T-cell (primary cell): Measurements from ENCODE around the gene DHRSX. TPM values are rescaled to one million over a fixed set of nuclear protein-coding genes. Genes with fewer than 3 reads are reported as not detected.

Experiments
- ATAC-seq, 4 experiments: fragments of 200-7000 bp in 3 of 4; fragments of 150-1000 bp in 1 of 4; cut with Tn5 transposase; replicated peaks in 1 of 4; 1 replicate in 3 of 4; 2 replicates in 1 of 4; pipeline ENCODE4 v1.10.0; 2021; ENCODE audit warnings: moderate library complexity in 3 of 4, mild to moderate bottlenecking in 2 of 4, moderate number of reproducible peaks in 1 of 4
- CTCF ChIA-PET, 2 donors: fragments of 300-600 bp; sonication (Branson Sonifier 250); formaldehyde crosslinking; loops; one replicate each; lab custom pipeline; 2022; ENCODE audit warnings: antibody characterized with exemption in 2 of 2; lab: Charles Lee
- POLR2A ChIA-PET, 2 donors: fragments of 300-600 bp; sonication (Branson Sonifier 250); formaldehyde crosslinking; loops; one replicate each; lab custom pipeline; 2022; ENCODE audit warnings: antibody characterized with exemption in 2 of 2; lab: Charles Lee
- DNase-seq, 35 experiments: peaks; one replicate each; pipeline versions ENCODE4 v3.0.0 to v3.0.0-alpha.2; 2013 to 2023
- H3K27ac ChIP-seq: one replicate; pipeline ENCODE4 v1.5.1; 2013; ENCODE audit warnings: low read length
- H3K27me3 ChIP-seq, 2 experiments: replicated peaks in 1 of 2; 1 replicate in 1 of 2; 2 replicates in 1 of 2; pipeline versions ENCODE4 v1.6.1 to v1.7.0; 2013; ENCODE audit warnings: low read length in 1 of 2, mixed read lengths in 1 of 2; ENCODE audit not compliant: control insufficient read depth in 2 of 2, insufficient read depth in 2 of 2; ENCODE audit errors: extremely low read depth in 1 of 2
- H3K36me3 ChIP-seq, 2 donors: 1 replicate in 1 of 2; 2 replicates in 1 of 2; pipeline versions ENCODE4 v1.6.1 to v1.7.0; 2013; ENCODE audit warnings: low read length in 1 of 2; ENCODE audit not compliant: control insufficient read depth in 2 of 2, insufficient read depth in 1 of 2; ENCODE audit errors: extremely low read depth in 1 of 2
- H3K4me1 ChIP-seq, 2 experiments: 1 replicate in 1 of 2; 2 replicates in 1 of 2; pipeline versions ENCODE4 v1.6.1 to v1.7.0; 2013; ENCODE audit warnings: low read length in 2 of 2, mixed read lengths in 1 of 2; ENCODE audit not compliant: insufficient read depth in 2 of 2, control insufficient read depth in 1 of 2; ENCODE audit errors: extremely low read depth in 1 of 2
- H3K4me3 ChIP-seq, 2 donors: 1 replicate in 1 of 2; 2 replicates in 1 of 2; pipeline versions ENCODE4 v1.5.1 to v1.7.0; 2013; ENCODE audit warnings: mild to moderate bottlenecking in 2 of 2, low read length in 1 of 2, moderate library complexity in 1 of 2; ENCODE audit not compliant: control insufficient read depth in 1 of 2; ENCODE audit errors: extremely low read depth in 1 of 2
- H3K9me3 ChIP-seq: 2 replicates; pipeline ENCODE4 v1.7.0; 2013
- H3K27ac Mint-ChIP-seq, 2 donors: one replicate each; pipeline ENCODE4 v1.8.0; 2020 to 2021; ENCODE audit warnings: mild to moderate bottlenecking in 2 of 2, mixed read lengths in 2 of 2
- H3K27me3 Mint-ChIP-seq, 2 donors: one replicate each; pipeline ENCODE4 v1.8.0; 2021 to 2022; ENCODE audit warnings: mixed read lengths in 2 of 2
- H3K36me3 Mint-ChIP-seq: one replicate; pipeline ENCODE4 v1.8.0; 2021; ENCODE audit warnings: mixed read lengths
- H3K4me1 Mint-ChIP-seq, 3 donors: one replicate each; pipeline ENCODE4 v1.8.0; 2020 to 2022; ENCODE audit warnings: mixed read lengths in 3 of 3, mild to moderate bottlenecking in 1 of 3
- H3K4me3 Mint-ChIP-seq, 3 donors: one replicate each; pipeline ENCODE4 v1.8.0; 2020 to 2022; ENCODE audit warnings: mild to moderate bottlenecking in 3 of 3, mixed read lengths in 3 of 3, moderate library complexity in 3 of 3
- H3K9me3 Mint-ChIP-seq, 3 donors: one replicate each; pipeline ENCODE4 v1.8.0; 2020 to 2022; ENCODE audit warnings: mixed read lengths in 3 of 3
- WGBS: methylation state at CpG from one replicate; pipeline ENCODE4 v1.1.5; 2013; ENCODE audit warnings: missing lambda C conversion rate; ENCODE audit not compliant: insufficient coverage; 5-methylcytosine and 5-hydroxymethylcytosine counted together
- total RNA-seq, 35 experiments: library from RNA in 6 of 35; stranded (reverse) in 6 of 35; fragments of 120-200 nt in 1 of 35; gene quantifications; one replicate each; pipeline versions ENCODE4 v1.2.1 to v1.2.4 and lab custom pipeline; 2013 to 2026

The DHRSX gene
- total RNA-seq, 5 donors from 2014 or later (not counting 1 experiment from before 2014, with no cell fraction given), result 13.2 to 20.0 (median 15.9) TPM

DNA sequence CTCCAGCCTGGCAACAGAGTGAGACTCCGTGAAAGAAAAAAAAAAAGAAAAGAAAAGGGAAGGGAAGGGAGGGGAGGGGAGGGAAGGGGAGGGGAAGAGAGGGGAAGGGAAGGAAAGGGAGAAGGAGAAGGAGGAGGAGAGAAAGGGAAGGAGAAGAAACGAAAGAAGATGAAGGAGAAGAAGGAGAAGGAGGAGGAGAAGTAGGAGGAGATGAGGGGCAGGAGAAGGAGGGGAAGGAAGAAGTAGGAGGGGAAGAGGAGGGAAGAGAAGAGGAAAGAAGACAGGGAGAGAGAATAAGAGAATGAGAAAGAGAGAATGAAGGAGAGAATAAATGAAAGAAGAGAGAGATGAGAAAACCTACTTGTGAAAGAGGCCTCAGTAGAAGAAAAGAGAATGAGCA is 170.3 kb downstream of the DHRSX start:
- H3K9me3 ChIP-seq, result no peaks in the 10 kb centered on the region
- Mint-ChIP-seq H3K27me3 (no peaks in the 10 kb centered on the region), H3K9me3 (peaks cover 0 to 4% (median 4%) of the 10 kb centered on the region in 3 donors), H3K4me1 (peaks cover 0 to 5% (median 0%) of the 10 kb centered on the region in 3 donors), H3K4me3 (no peak overlapping the region), H3K36me3 (peaks cover 30% of the 10 kb centered on the region), H3K27ac (no peak overlapping the region)
- H3K4me3 ChIP-seq, result no peak overlapping the region
- no peaks in the 10 kb centered on the region for H3K27me3 ChIP-seq
- WGBS, result 82% methylated on average over 2 of the region's 2 CpGs
- H3K27ac ChIP-seq, result no peak overlapping the region
- ChIA-PET CTCF (no interaction called here), POLR2A (no interaction called here)
- ATAC-seq, result no peak
- H3K4me1 ChIP-seq, result no peaks in the 10 kb centered on the region
- H3K36me3 ChIP-seq, result no peaks in the 10 kb centered on the region
- DNase-seq, result no peak

DNA sequence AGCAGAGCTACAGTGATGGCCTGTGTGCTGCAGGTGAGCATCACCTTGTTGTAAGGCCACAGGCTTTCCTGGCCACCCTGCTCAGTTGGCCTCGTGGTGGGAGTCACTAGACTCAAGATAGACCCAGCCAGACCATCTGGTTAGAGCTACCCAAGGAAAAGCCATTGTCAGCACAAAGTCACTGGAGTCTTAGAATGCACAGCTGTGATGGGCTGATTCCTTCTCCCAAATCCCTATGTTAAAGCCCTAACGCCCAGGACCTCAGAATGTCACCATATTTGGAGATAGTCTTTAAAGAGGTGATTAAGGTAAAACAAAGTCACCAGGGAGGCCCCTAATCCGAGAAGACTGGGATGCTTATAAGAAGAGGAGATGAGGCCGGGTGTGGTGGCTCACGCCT is 173.4 kb downstream of the DHRSX start:
- ChIA-PET POLR2A (no interaction called here), CTCF (no interaction called here)
- Mint-ChIP-seq H3K4me1 (peaks cover 2 to 5% (median 3%) of the 10 kb centered on the region in 3 donors), H3K9me3 (peaks cover 3 to 7% (median 7%) of the 10 kb centered on the region in 3 donors), H3K4me3 (no peak overlapping the region), H3K27ac (no peak overlapping the region), H3K36me3 (peaks cover 37% of the 10 kb centered on the region), H3K27me3 (no peaks in the 10 kb centered on the region)
- no peak overlapping the region for H3K27ac ChIP-seq
- no peak for DNase-seq
- 86% methylated on average over 1 of the region's 5 CpGs for WGBS
- H3K4me1 ChIP-seq, result no peaks in the 10 kb centered on the region
- H3K9me3 ChIP-seq, result no peaks in the 10 kb centered on the region
- H3K36me3 ChIP-seq, result no peaks in the 10 kb centered on the region
- ATAC-seq, result no peak
- H3K4me3 ChIP-seq, result no peak overlapping the region
- H3K27me3 ChIP-seq, result no peaks in the 10 kb centered on the region

GRCh38 chrX:2325076-2325784 is 175.5 kb downstream of the DHRSX start:
- Histone ChIP-seq H3K4me1 (no peaks in the 10 kb centered on the region), H3K4me3 (peak overlapping the region; percentile 51 to 77), H3K9me3 (no peaks in the 10 kb centered on the region), H3K27me3 (no peaks in the 10 kb centered on the region), H3K36me3 (no peaks in the 10 kb centered on the region), H3K27ac (peak overlapping the region; percentile 38)
- H3K4me1 Mint-ChIP-seq, result peaks cover 2 to 5% (median 3%) of the 10 kb centered on the region in 3 donors
- ATAC-seq, result peak in 2 of 4 experiments; percentile 62 to 63
- peak overlapping the region; percentile 66 to 79 for H3K27ac Mint-ChIP-seq
- H3K9me3 Mint-ChIP-seq, result peaks cover 3 to 7% (median 7%) of the 10 kb centered on the region in 3 donors
- ChIA-PET CTCF (no interaction called here), POLR2A (no interaction called here)
- H3K4me3 Mint-ChIP-seq, result peak overlapping the region; percentile 80 to 89 (median 82)
- no peaks in the 10 kb centered on the region for H3K27me3 Mint-ChIP-seq
- H3K36me3 Mint-ChIP-seq, result peaks cover 46% of the 10 kb centered on the region
- 44% methylated on average over 25 of the region's 27 CpGs for WGBS
- DNase-seq, result peak in 29 of 35 experiments; percentile 1 to 59 (median 28)

GRCh38 chrX:2324151-2324550 is 176.6 kb downstream of the DHRSX start:
- H3K4me1 ChIP-seq, result no peaks in the 10 kb centered on the region
- H3K4me1 Mint-ChIP-seq, result peaks cover 2 to 5% (median 3%) of the 10 kb centered on the region in 3 donors
- H3K27ac ChIP-seq, result no peak overlapping the region
- H3K36me3 Mint-ChIP-seq, result peaks cover 41% of the 10 kb centered on the region
- H3K36me3 ChIP-seq, result no peaks in the 10 kb centered on the region
- DNase-seq (no peak), ATAC-seq (no peak)
- H3K4me3 ChIP-seq, result no peak overlapping the region
- H3K27ac Mint-ChIP-seq, result no peak overlapping the region
- H3K27me3 Mint-ChIP-seq, result no peaks in the 10 kb centered on the region
- peaks cover 3 to 7% (median 7%) of the 10 kb centered on the region in 3 donors for H3K9me3 Mint-ChIP-seq
- WGBS, result 90% methylated on average over 4 of the region's 8 CpGs
- no peaks in the 10 kb centered on the region for H3K9me3 ChIP-seq
- CTCF ChIA-PET, result no interaction called here
- POLR2A ChIA-PET, result no interaction called here
- H3K27me3 ChIP-seq, result no peaks in the 10 kb centered on the region
- H3K4me3 Mint-ChIP-seq, result peak overlapping the region in 1 of 3 donors; percentile 89

- H3K36me3 ChIP-seq, result no peaks in the 10 kb centered on the region
- no peak overlapping the region for H3K27ac ChIP-seq
- 93% methylated on average over 3 of the region's 9 CpGs for WGBS
- no peaks in the 10 kb centered on the region for H3K9me3 ChIP-seq
- H3K4me3 ChIP-seq, result no peak overlapping the region
- Mint-ChIP-seq H3K4me1 (peaks cover 2 to 5% (median 3%) of the 10 kb centered on the region in 3 donors), H3K27me3 (no peaks in the 10 kb centered on the region), H3K27ac (no peak overlapping the region), H3K36me3 (peaks cover 36% of the 10 kb centered on the region), H3K9me3 (peaks cover 3 to 11% (median 7%) of the 10 kb centered on the region in 3 donors), H3K4me3 (no peak overlapping the region)
- ChIA-PET CTCF (no interaction called here), POLR2A (no interaction called here)
- no peak for ATAC-seq
- H3K4me1 ChIP-seq, result no peaks in the 10 kb centered on the region
- no peak for DNase-seq
- no peaks in the 10 kb centered on the region for H3K27me3 ChIP-seq
These were observed 179.4 kb downstream of the DHRSX start for GRCh38 chrX:2321411-2321810.

GRCh38 chrX:2320580-2321327 is 180.0 kb downstream of the DHRSX start:
- ChIA-PET POLR2A (no interaction called here), CTCF (no interaction called here)
- no peak overlapping the region for H3K4me3 ChIP-seq
- Mint-ChIP-seq H3K9me3 (peaks cover 3 to 9% (median 5%) of the 10 kb centered on the region in 3 donors), H3K4me3 (no peak overlapping the region), H3K27ac (no peak overlapping the region), H3K27me3 (no peaks in the 10 kb centered on the region), H3K4me1 (peaks cover 2 to 3% (median 3%) of the 10 kb centered on the region in 3 donors), H3K36me3 (peaks cover 35% of the 10 kb centered on the region)
- no peaks in the 10 kb centered on the region for H3K36me3 ChIP-seq
- DNase-seq (peak in 6 of 35 experiments; percentile 2 to 32 (median 6)), ATAC-seq (no peak)
- WGBS, result 95% methylated on average over 17 of the region's 20 CpGs
- H3K27me3 ChIP-seq, result no peaks in the 10 kb centered on the region
- H3K4me1 ChIP-seq, result no peaks in the 10 kb centered on the region
- H3K9me3 ChIP-seq, result no peaks in the 10 kb centered on the region
- no peak overlapping the region for H3K27ac ChIP-seq
